B cell (primary cell): ENCODE results near the gene EMX2.

Source experiments
- CTCF ChIP-seq: fragments of 200-600 bp; IDR thresholded peaks from one replicate; pipeline ENCODE4 v1.8.0; 2022; ENCODE audit warnings: antibody characterized with exemption, mild to moderate bottlenecking
- EZH2 ChIP-seq: IDR thresholded peaks from 2 replicates; pipeline ENCODE4 v1.6.1; 2012; ENCODE audit warnings: borderline replicate concordance, low read depth, mild to moderate bottlenecking, moderate library complexity, low read length; ENCODE audit not compliant: insufficient read depth, poor library complexity, severe bottlenecking

- TF ChIP-seq EZH2 (no peak), CTCF (no peak)
Observed at GRCh38 chr10:117587036-117587435, 44.5 kb downstream of the EMX2 start.
